Kidney (tissue), 14 donors: ENCODE results near the gene SSBP1. TPM values are rescaled to one million over a fixed set of nuclear protein-coding genes. Genes with fewer than 3 reads are reported as not detected.
"Not testable (repeated sequence)": the region's sequence is repeated elsewhere in the genome, so short reads cannot be mapped to it uniquely, and the experiment has no call there.

ENCODE experiments used
- DNase-seq, 5 donors: peaks; one replicate each; pipeline ENCODE4 v3.0.0-alpha.2; 2013 to 2020
- FAIRE-seq: peaks from 2 replicates; lab custom pipeline; 2012; peaks lifted over from hg19 to GRCh38; lab: Jason Lieb, UNC
- H3K27ac ChIP-seq, 2 donors: one replicate each; pipeline ENCODE4 v1.7.0; 2013; ENCODE audit warnings: low read depth in 2 of 2, low read length in 2 of 2, inconsistent platforms in 1 of 2
- H3K27me3 ChIP-seq: one replicate; pipeline ENCODE4 v1.7.1; 2013; ENCODE audit warnings: low read length, inconsistent platforms; ENCODE audit not compliant: control insufficient read depth, insufficient read depth
- H3K36me3 ChIP-seq, 3 donors: one replicate each; pipeline versions ENCODE4 v1.7.0 to v1.7.1; 2013; ENCODE audit warnings: low read length in 3 of 3, control low read depth in 1 of 3, inconsistent platforms in 1 of 3; ENCODE audit not compliant: insufficient read depth in 3 of 3, control insufficient read depth in 2 of 3
- H3K4me1 ChIP-seq, 3 donors: one replicate each; pipeline versions ENCODE4 v1.7.0 to v1.7.1; 2013; ENCODE audit warnings: low read length in 3 of 3, inconsistent platforms in 1 of 3, low read depth in 1 of 3; ENCODE audit not compliant: control insufficient read depth in 2 of 3, insufficient read depth in 2 of 3
- H3K4me3 ChIP-seq, 3 donors: one replicate each; pipeline versions ENCODE4 v1.7.0 to v1.8.1; 2013; ENCODE audit warnings: low read length in 3 of 3, control low read depth in 1 of 3, inconsistent platforms in 1 of 3
- H3K9ac ChIP-seq, 3 donors: one replicate each; pipeline versions ENCODE4 v1.7.0 to v1.7.1; 2013; ENCODE audit warnings: low read length in 3 of 3, control low read depth in 1 of 3, inconsistent platforms in 1 of 3
- H3K9me3 ChIP-seq, 3 donors: one replicate each; pipeline versions ENCODE4 v1.7.0 to v1.7.1; 2013; ENCODE audit warnings: low read length in 3 of 3, control low read depth in 1 of 3, inconsistent platforms in 1 of 3; ENCODE audit not compliant: control insufficient read depth in 2 of 3, insufficient read depth in 1 of 3
- CTCF ChIP-seq: IDR thresholded peaks from 3 replicates; pipeline ENCODE4 v1.5.1; 2012; ENCODE audit warnings: mild to moderate bottlenecking, moderate library complexity, borderline replicate concordance; ENCODE audit not compliant: insufficient read depth; ENCODE audit errors: extremely low read depth
- intact Hi-C: fragments of 100-400 bp; cut with DNase I; formaldehyde crosslinking; loops from one replicate; pipeline ENCODE4 v1.11.1; 2022
- polyA plus RNA-seq: library from polyadenylated mRNA; stranded (reverse); fragments of 350-450 nt; fragmentation: Illumina TruSeq; extraction: RNeasy Lipid Tissue Mini Kit (QIAGEN cat#74804); gene quantifications from one replicate; pipeline ENCODE4 v1.2.3, GENCODE V29; 2014; ENCODE audit warnings: low read depth, low replicate concordance; ENCODE audit not compliant: insufficient read depth
- total RNA-seq: library from RNA; stranded (reverse); fragmentation: NEBNext Ultra II Directional; extraction: Animal tissue kit (Norgen Biotek cat#: 25700); gene quantifications from one replicate; pipeline ENCODE4 v1.2.1, GENCODE V29; 2021
- donor health status: control.
- donor health status: control.
- donor health status: control.
- donor health status: control.
- donor health status: control.
- donor health status: DM: yes; HTN: yes; CAD: no.
- donor health status: Normal renal cell carcinoma (clear cell type).

SSBP1 gene
- total and polyA plus RNA-seq, 2 donors from 2014 or later, result 90.2 to 190 TPM

GRCh38 chr7:141742229-141742628 lies 4.1 kb downstream of the SSBP1 start:
- intact Hi-C loops, result no loop called here
- Histone ChIP-seq H3K9ac (no peak overlapping the region), H3K9me3 (no peaks in the 10 kb centered on the region), H3K27me3 (no peaks in the 10 kb centered on the region), H3K36me3 (peaks cover 16 to 40% (median 30%) of the 10 kb centered on the region in 3 donors), H3K4me1 (peaks cover 0 to 8% (median 8%) of the 10 kb centered on the region in 3 donors), H3K4me3 (no peak overlapping the region), H3K27ac (no peak overlapping the region)
- TF ChIP-seq CTCF, result no peak
- DNase-seq (no peak), FAIRE-seq (no peak)

- H3K4me3 ChIP-seq, result no peak overlapping the region
- no peaks in the 10 kb centered on the region for H3K9me3 ChIP-seq
- peaks cover 0 to 4% (median 3%) of the 10 kb centered on the region in 3 donors for H3K4me1 ChIP-seq
- no peak overlapping the region for H3K9ac ChIP-seq
- TF ChIP-seq CTCF, result no peak
- H3K27ac ChIP-seq, result no peak overlapping the region
- DNase-seq (no peak), FAIRE-seq (no peak)
- no peaks in the 10 kb centered on the region for H3K27me3 ChIP-seq
- peaks cover 19 to 45% (median 30%) of the 10 kb centered on the region in 3 donors for H3K36me3 ChIP-seq
- intact Hi-C loops, result no loop called here
These were observed 6.0 kb downstream of the SSBP1 start for GRCh38 chr7:141744131-141744530.

- H3K27ac ChIP-seq, result no peak overlapping the region
- H3K4me3 ChIP-seq, result no peak overlapping the region
- intact Hi-C loops, result no loop called here
- no peak for FAIRE-seq
- H3K4me1 ChIP-seq, result no peaks in the 10 kb centered on the region
- H3K9me3 ChIP-seq, result peaks cover 3 to 6% (median 3%) of the 10 kb centered on the region in 3 donors
- H3K9ac ChIP-seq, result no peak overlapping the region
- H3K27me3 ChIP-seq, result no peaks in the 10 kb centered on the region
- no peak for TF ChIP-seq CTCF
- H3K36me3 ChIP-seq, result peaks cover 32 to 62% (median 35%) of the 10 kb centered on the region in 3 donors
- DNase-seq, result no peak
These were observed 10.2 kb downstream of the SSBP1 start for GRCh38 chr7:141748396-141748795.

- H3K36me3 ChIP-seq, result peaks cover 19 to 43% (median 24%) of the 10 kb centered on the region in 3 donors
- H3K4me1 ChIP-seq, intact Hi-C loops, H3K27ac ChIP-seq, H3K4me3 ChIP-seq, H3K9ac ChIP-seq, H3K9me3 ChIP-seq, H3K27me3 ChIP-seq, FAIRE-seq: not testable (repeated sequence)
- DNase-seq, result peak in 2 of 5 donors; percentile 7 to 16
These were observed 13.7 kb downstream of the SSBP1 start for GRCh38 chr7:141751904-141752303.
